Activated naive CD8-positive, alpha-beta T cell treated with anti-CD3 and anti-CD28 coated beads, Interleukin-2, amount 50 U/mL, for 24 hours (primary cell): ENCODE results near the gene CCDC178.
"Not testable (repeated sequence)": the region's sequence is repeated elsewhere in the genome, so short reads cannot be mapped to it uniquely, and the experiment has no call there.

Experiments used
- ATAC-seq: fragments of 150-1000 bp; cut with Tn5 transposase; one replicate; pipeline ENCODE4 v1.10.0; 2021
- DNase-seq: peaks from one replicate; pipeline ENCODE4 v3.0.0; 2021
- H3K27ac Mint-ChIP-seq: one replicate; pipeline ENCODE4 v1.8.0; 2021; ENCODE audit warnings: mild to moderate bottlenecking, mixed read lengths
- H3K27me3 Mint-ChIP-seq: one replicate; pipeline ENCODE4 v1.8.0; 2021; ENCODE audit warnings: mixed read lengths
- H3K36me3 Mint-ChIP-seq: one replicate; pipeline ENCODE4 v1.8.0; 2021; ENCODE audit warnings: low read depth, mixed read lengths
- H3K4me1 Mint-ChIP-seq: one replicate; pipeline ENCODE4 v1.8.0; 2021; ENCODE audit warnings: mixed read lengths
- H3K4me3 Mint-ChIP-seq: one replicate; pipeline ENCODE4 v1.8.0; 2021; ENCODE audit warnings: mild to moderate bottlenecking, moderate library complexity, mixed read lengths
- H3K9me3 Mint-ChIP-seq: one replicate; pipeline ENCODE4 v1.8.0; 2021; ENCODE audit warnings: mixed read lengths

Gene CCDC178

DNA sequence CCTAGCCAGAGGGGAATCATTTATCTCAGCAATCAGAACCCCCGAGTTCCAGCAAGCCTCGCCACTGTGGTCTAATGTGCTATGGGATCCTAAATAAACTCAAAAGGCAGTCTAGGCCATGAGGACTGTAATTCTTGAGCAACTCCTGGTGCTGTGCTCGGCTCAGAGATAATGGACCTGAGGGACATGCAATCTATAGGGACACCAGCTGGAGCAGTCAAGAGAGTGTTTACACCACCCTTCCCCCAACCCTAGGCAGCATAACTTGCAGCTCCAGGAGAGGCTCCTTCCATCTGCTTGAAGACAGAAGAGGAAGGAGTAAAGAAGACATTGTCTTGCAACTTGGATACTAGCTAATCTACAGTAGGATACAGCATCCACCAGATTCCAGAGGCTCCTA, 442.2 kb downstream of the CCDC178 start:
- Mint-ChIP-seq H3K36me3 (no peaks in the 10 kb centered on the region), H3K4me1 (no peaks in the 10 kb centered on the region), H3K27ac (no peak overlapping the region), H3K27me3 (no peaks in the 10 kb centered on the region), H3K4me3 (no peak overlapping the region), H3K9me3 (peaks cover 4% of the 10 kb centered on the region)
- ATAC-seq (no peak), DNase-seq (no peak)

DNA sequence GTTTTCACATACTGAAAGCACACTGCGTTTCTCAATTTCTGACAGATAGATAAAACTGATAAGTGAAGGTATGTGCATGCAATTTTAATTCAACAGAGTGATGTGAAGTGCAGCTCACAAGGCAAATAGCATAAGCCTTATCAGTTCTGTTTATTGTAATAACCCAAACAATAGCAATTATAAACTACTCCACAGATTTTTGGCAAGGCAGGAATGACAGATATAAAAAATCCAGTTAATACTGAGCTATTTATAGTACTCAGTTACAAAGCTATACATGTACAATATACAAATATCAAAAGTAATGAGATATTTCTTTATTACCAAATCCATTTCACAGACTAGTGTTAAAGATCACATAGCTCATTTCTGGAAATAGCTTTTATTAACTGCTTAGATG, 456.8 kb downstream of the CCDC178 start:
- no peak overlapping the region for H3K27ac Mint-ChIP-seq
- H3K4me3 Mint-ChIP-seq = no peak overlapping the region
- H3K9me3 Mint-ChIP-seq = peaks cover 6% of the 10 kb centered on the region
- H3K36me3 Mint-ChIP-seq = no peaks in the 10 kb centered on the region
- ATAC-seq (no peak), DNase-seq (no peak)
- H3K4me1 Mint-ChIP-seq = no peaks in the 10 kb centered on the region
- no peaks in the 10 kb centered on the region for H3K27me3 Mint-ChIP-seq

DNA sequence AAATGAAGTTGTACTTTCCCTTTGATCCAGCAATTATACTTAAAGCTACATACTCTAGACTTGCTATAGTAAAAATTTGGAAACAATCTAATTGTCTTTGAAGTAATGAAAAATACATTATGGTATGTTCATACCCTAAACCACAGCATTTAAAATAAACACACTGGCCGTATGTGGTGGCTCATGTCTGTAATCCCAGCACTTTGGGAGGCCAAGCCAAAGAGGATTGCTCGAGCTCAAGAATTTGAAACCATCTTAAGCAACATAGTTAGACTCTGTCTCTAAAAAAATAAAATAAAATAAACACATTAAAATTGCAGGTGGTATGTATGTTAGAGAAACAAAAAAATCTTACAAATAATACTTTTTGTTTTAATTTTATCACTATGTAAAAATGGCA, 459.6 kb downstream of the CCDC178 start:
- ATAC-seq (no peak), DNase-seq (no peak)
- no peak overlapping the region for H3K4me3 Mint-ChIP-seq
- H3K36me3 Mint-ChIP-seq = no peaks in the 10 kb centered on the region
- peaks cover 6% of the 10 kb centered on the region for H3K9me3 Mint-ChIP-seq
- H3K27ac Mint-ChIP-seq = no peak overlapping the region
- H3K27me3 Mint-ChIP-seq = no peaks in the 10 kb centered on the region
- H3K4me1 Mint-ChIP-seq = no peaks in the 10 kb centered on the region

DNA sequence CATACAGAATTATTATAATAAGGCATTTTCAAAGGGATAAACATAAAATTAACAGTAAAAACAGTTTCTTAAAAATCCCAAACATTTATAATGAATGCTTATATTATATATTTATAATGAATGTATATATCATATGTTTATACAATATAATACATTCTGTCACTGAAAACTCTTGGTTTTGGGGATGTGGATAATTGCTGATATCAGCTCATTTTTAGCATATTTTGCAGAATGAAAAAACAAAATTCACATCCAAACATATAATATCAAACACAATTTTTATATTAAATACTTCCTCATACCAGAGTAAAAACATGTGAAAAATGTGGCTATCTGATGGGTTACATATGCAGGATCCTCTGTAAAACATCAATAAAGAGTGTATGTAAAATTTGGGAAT, 465.0 kb downstream of the CCDC178 start:
- ATAC-seq (no peak), DNase-seq (no peak)
- H3K36me3 Mint-ChIP-seq = no peaks in the 10 kb centered on the region

DNA sequence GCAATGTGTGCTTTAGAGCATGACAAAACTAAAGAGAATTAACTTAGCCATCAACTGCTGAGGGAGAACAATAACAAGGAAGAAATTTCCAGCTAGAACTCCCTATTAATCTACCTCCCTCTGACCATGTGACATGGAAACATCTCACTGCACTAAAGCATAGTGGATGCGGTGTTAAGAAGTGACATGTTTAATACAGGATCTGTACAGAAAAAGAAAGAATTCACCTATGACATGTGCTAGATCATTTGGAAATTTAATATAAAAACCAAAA, 465.4 kb downstream of the CCDC178 start:
- H3K27me3 Mint-ChIP-seq = no peaks in the 10 kb centered on the region
- DNase-seq = no peak

More for the DNA sequence above, 465.0 kb downstream of the CCDC178 start:
- Mint-ChIP-seq H3K4me3 (no peak overlapping the region), H3K9me3 (peaks cover 6% of the 10 kb centered on the region), H3K4me1 (no peaks in the 10 kb centered on the region), H3K27me3 (no peaks in the 10 kb centered on the region), H3K27ac (no peak overlapping the region)

DNA sequence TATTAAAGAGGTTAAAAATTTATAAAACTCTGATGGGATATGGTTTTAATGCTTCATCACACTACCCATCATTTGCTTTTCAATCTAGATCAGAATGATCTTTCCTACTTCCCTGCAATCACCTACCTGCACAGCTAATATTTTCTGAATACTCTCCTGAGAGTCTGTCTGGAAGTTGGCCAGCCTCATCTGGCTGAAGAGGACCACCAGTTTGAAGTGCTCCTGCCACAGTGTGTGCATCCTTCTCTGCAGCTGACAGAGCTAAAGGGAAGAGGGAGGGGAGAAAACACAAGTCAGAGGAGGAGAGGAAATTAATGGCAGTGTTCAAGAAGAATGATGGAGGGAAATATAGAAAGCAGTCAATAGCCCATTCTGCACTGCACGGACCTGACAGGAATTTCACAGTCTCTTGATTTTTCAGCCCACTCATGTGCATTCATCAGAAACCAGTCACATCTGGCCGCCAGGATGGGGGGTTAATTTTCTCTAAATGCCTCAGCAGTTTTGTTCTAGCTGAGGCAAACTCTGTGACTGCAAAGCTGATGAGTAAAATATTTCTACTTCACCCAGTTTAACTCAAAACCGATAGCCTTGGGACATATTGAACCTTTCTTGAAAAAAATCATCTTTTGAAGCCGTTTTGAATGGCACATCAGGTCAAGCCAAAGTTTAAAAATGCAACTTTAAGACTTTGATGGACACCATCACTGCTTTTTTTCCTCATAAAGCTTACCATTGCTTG, 465.9 kb downstream of the CCDC178 start:
- no peaks in the 10 kb centered on the region for H3K27me3 Mint-ChIP-seq

More for the DNA sequence above, 465.4 kb downstream of the CCDC178 start:
- Mint-ChIP-seq H3K4me1 (no peaks in the 10 kb centered on the region), H3K9me3 (peaks cover 6% of the 10 kb centered on the region), H3K27ac (no peak overlapping the region), H3K36me3 (no peaks in the 10 kb centered on the region), H3K4me3 (no peak overlapping the region)
- no peak for ATAC-seq

DNA sequence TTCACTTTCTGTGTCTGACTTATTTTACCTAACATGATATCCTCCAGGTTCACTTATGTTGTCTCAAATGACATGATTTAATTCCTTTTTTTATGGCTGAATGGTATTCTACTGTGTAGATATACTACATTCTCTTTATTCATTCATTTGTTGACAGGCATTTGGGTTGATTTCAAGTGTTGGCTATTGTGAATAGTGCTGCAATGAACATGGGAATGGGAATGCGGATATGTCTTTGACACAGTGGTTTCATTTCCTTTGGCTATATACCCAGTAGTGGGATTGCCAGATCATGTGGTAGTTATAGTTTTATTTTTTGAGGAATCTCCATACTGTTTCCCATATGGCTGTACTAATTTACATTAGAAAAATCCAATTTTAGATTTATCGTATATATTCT, 472.3 kb downstream of the CCDC178 start:
- Mint-ChIP-seq H3K4me3 (no peak overlapping the region), H3K27ac (no peak overlapping the region), H3K27me3 (no peaks in the 10 kb centered on the region), H3K36me3 (no peaks in the 10 kb centered on the region), H3K4me1 (no peaks in the 10 kb centered on the region), H3K9me3 (peaks cover 4% of the 10 kb centered on the region)
- DNase-seq (no peak), ATAC-seq (no peak)

More for the DNA sequence above, 465.9 kb downstream of the CCDC178 start:
- peaks cover 3% of the 10 kb centered on the region for H3K9me3 Mint-ChIP-seq
- no peak for DNase-seq
- no peak overlapping the region for H3K4me3 Mint-ChIP-seq
- ATAC-seq = no peak
- no peak overlapping the region for H3K27ac Mint-ChIP-seq
- H3K36me3 Mint-ChIP-seq = no peaks in the 10 kb centered on the region
- H3K4me1 Mint-ChIP-seq = no peaks in the 10 kb centered on the region

DNA sequence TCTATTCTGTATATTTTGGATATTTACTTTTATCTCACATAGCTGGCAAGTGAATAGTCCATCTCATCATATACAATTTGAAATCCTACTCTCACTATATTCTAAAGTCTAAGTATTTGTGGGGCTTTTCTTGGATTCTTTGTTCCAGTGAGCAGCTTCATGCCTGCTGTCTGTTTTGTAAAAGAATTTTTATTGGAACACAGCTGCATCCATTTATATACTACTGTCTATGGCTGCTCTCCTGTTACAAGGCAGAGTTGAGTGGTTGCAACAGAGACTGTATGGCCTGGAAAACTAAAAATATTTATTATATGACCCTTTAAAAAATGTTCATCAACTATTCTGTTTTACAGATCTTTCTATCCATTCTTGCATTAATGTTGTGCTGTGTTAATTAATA, 474.4 kb downstream of the CCDC178 start:
- no peaks in the 10 kb centered on the region for H3K36me3 Mint-ChIP-seq
- no peaks in the 10 kb centered on the region for H3K4me1 Mint-ChIP-seq
- H3K27ac Mint-ChIP-seq = no peak overlapping the region
- peaks cover 4% of the 10 kb centered on the region for H3K9me3 Mint-ChIP-seq
- no peaks in the 10 kb centered on the region for H3K27me3 Mint-ChIP-seq
- DNase-seq = no peak
- ATAC-seq = no peak
- no peak overlapping the region for H3K4me3 Mint-ChIP-seq

DNA sequence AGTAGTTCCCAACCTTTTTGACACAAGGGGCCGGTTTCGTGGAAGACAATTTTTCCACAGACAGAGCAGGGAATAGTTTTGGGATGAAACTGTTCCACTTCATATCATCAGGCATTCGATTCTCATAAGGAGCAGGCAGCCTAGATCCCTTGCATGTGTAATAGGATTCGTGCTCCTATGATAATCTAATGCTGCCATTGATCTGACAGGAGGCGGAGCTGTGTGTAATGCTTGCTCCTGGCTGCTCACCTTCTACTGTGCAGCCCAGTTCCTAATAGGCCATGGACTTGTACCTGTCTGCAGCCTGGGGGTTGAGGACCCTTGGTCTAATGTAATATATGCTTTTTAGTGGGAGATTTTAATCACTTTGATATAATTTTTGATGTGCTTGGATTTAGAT, 479.0 kb downstream of the CCDC178 start:
- no peaks in the 10 kb centered on the region for H3K36me3 Mint-ChIP-seq

DNA sequence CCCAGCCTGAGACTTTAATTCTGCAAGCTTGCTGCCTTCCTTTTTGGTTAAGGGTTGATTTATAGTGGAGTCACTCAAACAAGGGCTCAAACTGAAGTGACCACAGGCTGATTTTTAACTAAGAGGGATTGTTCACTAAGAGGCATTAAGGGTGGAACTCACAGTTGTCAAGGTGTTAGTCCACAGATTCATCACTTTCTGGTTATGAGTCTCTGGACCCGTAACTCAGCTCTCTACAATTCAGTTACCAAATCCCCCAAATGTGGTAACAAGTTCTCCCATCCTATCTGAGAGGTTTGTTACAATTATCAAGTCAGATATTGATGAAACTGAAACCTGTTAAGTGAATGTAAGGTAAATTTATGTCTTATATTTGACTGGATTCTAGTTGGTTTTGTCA, 481.8 kb downstream of the CCDC178 start:
- no peak for ATAC-seq
- no peak for DNase-seq
- Mint-ChIP-seq H3K4me3 (no peak overlapping the region), H3K36me3 (no peaks in the 10 kb centered on the region), H3K27ac (no peak overlapping the region), H3K4me1 (no peaks in the 10 kb centered on the region), H3K9me3 (no peaks in the 10 kb centered on the region), H3K27me3 (no peaks in the 10 kb centered on the region)

More for the DNA sequence above, 479.0 kb downstream of the CCDC178 start:
- peaks cover 4% of the 10 kb centered on the region for H3K9me3 Mint-ChIP-seq
- H3K27ac Mint-ChIP-seq = no peak overlapping the region
- ATAC-seq (no peak), DNase-seq (no peak)
- no peak overlapping the region for H3K4me3 Mint-ChIP-seq
- no peaks in the 10 kb centered on the region for H3K4me1 Mint-ChIP-seq
- no peaks in the 10 kb centered on the region for H3K27me3 Mint-ChIP-seq

DNA sequence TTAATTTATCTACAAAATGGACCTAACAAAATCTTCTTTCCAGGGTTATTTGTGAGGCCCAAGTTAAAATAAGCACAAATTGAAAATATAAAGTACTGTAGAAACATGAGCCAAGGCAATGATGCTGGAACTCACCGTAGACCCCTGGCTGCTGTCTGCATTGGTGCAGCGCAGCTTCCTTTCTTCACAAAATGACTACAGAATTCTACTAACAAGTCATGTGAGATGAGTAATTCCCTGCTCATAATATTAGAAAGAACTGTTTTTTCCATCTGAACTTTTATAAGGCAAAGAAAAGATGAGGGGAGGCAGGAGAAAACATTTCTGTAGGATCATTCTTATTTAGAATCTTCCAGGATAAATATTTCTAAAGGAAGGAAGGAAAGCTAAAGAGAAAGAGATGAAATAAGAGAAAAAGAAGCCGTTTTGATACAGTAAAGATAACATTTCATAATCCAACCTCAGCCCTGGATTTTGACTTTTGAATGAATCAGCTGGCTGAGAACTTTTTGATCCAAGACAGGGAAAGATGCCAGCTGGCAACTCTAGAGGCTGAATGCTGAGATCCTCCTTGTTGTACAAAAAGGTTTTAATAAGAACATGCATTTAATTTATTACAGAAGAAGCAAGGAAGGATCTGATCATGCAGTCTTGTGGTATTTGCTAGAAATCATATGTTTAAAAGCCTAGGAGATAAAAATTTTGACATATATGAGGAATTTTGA, 483.8 kb downstream of the CCDC178 start:
- H3K9me3 Mint-ChIP-seq = peaks cover 8% of the 10 kb centered on the region
- no peaks in the 10 kb centered on the region for H3K36me3 Mint-ChIP-seq
- no peak overlapping the region for H3K27ac Mint-ChIP-seq
- no peaks in the 10 kb centered on the region for H3K4me1 Mint-ChIP-seq
- ATAC-seq (no peak), DNase-seq (no peak)
- H3K27me3 Mint-ChIP-seq = no peaks in the 10 kb centered on the region
- H3K4me3 Mint-ChIP-seq = no peak overlapping the region

DNA sequence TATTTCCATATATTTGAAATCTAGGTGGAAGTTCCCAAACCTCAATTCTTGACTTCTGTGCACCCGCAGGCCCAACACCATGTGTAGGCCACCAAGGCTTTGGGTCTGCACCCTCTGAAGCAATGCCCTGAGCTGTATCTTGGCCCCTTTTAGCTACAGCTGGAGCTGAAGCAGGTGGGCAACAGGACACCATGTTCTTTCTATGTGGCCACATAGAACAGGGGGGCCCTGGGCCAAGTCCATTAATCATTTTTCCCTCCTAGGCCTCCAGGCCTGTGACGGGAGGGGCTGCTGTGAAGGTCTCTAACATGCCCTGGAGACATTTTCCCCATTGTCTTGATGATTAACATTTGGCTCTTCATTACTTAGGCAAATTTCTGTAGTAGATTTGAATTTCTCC, 488.2 kb downstream of the CCDC178 start:
- not testable (repeated sequence) for ATAC-seq, H3K4me1 Mint-ChIP-seq, H3K27ac Mint-ChIP-seq, H3K36me3 Mint-ChIP-seq, DNase-seq, H3K4me3 Mint-ChIP-seq, H3K27me3 Mint-ChIP-seq
- H3K9me3 Mint-ChIP-seq = peaks cover 11% of the 10 kb centered on the region

DNA sequence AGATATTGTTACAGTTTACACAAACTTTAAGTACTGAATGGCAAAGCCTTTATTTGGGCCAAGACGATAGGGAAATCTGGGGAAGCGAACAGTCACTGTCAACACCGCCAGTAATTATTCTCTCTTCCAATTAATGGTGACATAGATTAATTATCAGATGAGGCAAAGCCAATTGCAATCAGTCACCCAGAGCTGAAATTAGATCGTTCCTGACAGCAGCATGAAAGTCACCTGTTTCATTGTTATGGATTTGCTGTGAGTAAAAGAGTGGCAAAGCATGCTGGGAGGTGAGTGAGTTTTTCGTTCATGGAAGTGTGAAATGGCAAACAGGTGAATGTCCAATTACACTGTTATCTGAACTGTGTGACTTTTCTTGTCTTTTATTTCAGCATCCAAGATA, 502.9 kb downstream of the CCDC178 start:
- Mint-ChIP-seq H3K27me3 (no peaks in the 10 kb centered on the region), H3K36me3 (no peaks in the 10 kb centered on the region), H3K9me3 (no peaks in the 10 kb centered on the region), H3K27ac (no peak overlapping the region), H3K4me3 (no peak overlapping the region), H3K4me1 (no peaks in the 10 kb centered on the region)
- ATAC-seq (no peak), DNase-seq (no peak)

DNA sequence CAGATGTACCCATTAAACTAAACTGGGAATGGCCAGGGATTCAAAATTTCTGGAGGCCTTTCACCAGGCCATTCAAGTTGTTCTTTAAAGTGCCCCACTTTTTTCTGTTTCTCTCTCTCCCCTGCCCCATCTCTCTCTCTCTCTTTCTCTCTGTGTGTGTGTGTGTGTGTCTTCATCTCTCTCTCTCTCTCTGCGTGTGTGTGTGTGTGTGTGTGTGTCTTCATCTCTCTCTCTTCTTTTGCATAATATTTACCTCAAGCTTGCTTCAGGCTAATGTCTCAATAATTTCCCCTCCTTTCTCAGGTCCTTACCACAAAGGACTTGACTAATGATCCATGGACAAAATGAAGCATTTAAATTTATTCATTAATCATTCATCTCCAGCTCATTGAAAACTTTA, 503.5 kb downstream of the CCDC178 start:
- H3K9me3 Mint-ChIP-seq = no peaks in the 10 kb centered on the region
- DNase-seq (no peak), ATAC-seq (no peak)
- no peaks in the 10 kb centered on the region for H3K27me3 Mint-ChIP-seq
- H3K27ac Mint-ChIP-seq = no peak overlapping the region
- H3K4me1 Mint-ChIP-seq = no peaks in the 10 kb centered on the region
- no peak overlapping the region for H3K4me3 Mint-ChIP-seq
- H3K36me3 Mint-ChIP-seq = no peaks in the 10 kb centered on the region

DNA sequence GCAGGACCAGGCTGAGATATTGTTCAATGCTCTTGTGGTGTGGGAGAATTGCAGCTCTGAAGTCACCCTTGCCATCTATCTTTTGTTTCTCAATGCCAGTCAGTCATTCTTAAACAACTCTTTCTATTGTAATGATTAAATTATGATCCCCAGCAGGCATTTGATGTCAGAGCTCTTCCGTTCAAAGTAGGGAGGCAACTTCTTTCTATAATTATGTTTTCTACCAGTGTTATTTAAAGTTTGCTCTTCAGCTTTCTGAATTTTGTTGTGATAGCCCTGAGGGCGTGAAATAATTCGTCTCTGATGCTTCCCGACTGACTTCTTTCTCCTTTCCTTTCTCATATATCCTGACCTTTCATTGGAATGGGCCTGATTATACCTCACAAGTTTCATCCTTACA, 506.3 kb downstream of the CCDC178 start:
- DNase-seq (no peak), ATAC-seq (no peak)
- H3K36me3 Mint-ChIP-seq = no peaks in the 10 kb centered on the region
- no peaks in the 10 kb centered on the region for H3K4me1 Mint-ChIP-seq
- H3K27me3 Mint-ChIP-seq = no peaks in the 10 kb centered on the region
- H3K4me3 Mint-ChIP-seq = no peak overlapping the region
- H3K27ac Mint-ChIP-seq = no peak overlapping the region
- no peaks in the 10 kb centered on the region for H3K9me3 Mint-ChIP-seq
